Stomach smooth muscle (tissue), 2 donors: ENCODE measurements around the gene SMIM1.

Source experiments
- H3K27ac ChIP-seq: one replicate; pipeline ENCODE4 v1.7.0; 2013; ENCODE audit warnings: mild to moderate bottlenecking, low read length, inconsistent platforms
- H3K27me3 ChIP-seq, 2 donors: one replicate each; pipeline ENCODE4 v1.7.0; 2013; ENCODE audit warnings: low read length in 2 of 2; ENCODE audit not compliant: insufficient read depth in 2 of 2, control insufficient read depth in 1 of 2
- H3K36me3 ChIP-seq, 2 donors: one replicate each; pipeline ENCODE4 v1.7.0; 2013; ENCODE audit warnings: low read length in 2 of 2; ENCODE audit not compliant: control insufficient read depth in 2 of 2, insufficient read depth in 2 of 2
- H3K4me1 ChIP-seq: one replicate; pipeline ENCODE4 v1.7.0; 2013; ENCODE audit warnings: low read length; ENCODE audit not compliant: control insufficient read depth, insufficient read depth
- H3K4me3 ChIP-seq, 2 donors: one replicate each; pipeline ENCODE4 v1.7.0; 2013; ENCODE audit warnings: low read length in 2 of 2
- H3K9ac ChIP-seq, 2 donors: one replicate each; pipeline ENCODE4 v1.7.0; 2013; ENCODE audit warnings: low read length in 2 of 2, mild to moderate bottlenecking in 1 of 2
- H3K9me3 ChIP-seq, 2 donors: one replicate each; pipeline ENCODE4 v1.7.0; 2013; ENCODE audit warnings: low read length in 2 of 2; ENCODE audit not compliant: control insufficient read depth in 2 of 2
- donor health status: healthy.
- donor health status: Pancreatic carcinoma.

SMIM1 gene

GRCh38 chr1:3731583-3732433, 40.7 kb upstream of the SMIM1 start:
- Histone ChIP-seq H3K27ac (no peak overlapping the region), H3K27me3 (peaks cover 26 to 27% of the 10 kb centered on the region in 2 donors), H3K4me1 (peaks cover 10% of the 10 kb centered on the region), H3K36me3 (no peaks in the 10 kb centered on the region), H3K9ac (no peak overlapping the region), H3K4me3 (no peak overlapping the region), H3K9me3 (no peaks in the 10 kb centered on the region)

GRCh38 chr1:3732434-3733093, 40.0 kb upstream of the SMIM1 start:
- H3K9me3 ChIP-seq = no peaks in the 10 kb centered on the region
- H3K27me3 ChIP-seq = peaks cover 25 to 27% of the 10 kb centered on the region in 2 donors
- H3K9ac ChIP-seq = no peak overlapping the region
- peaks cover 10% of the 10 kb centered on the region for H3K4me1 ChIP-seq
- H3K4me3 ChIP-seq = no peak overlapping the region
- H3K36me3 ChIP-seq = peaks cover 0 to 2% of the 10 kb centered on the region in 2 donors
- no peak overlapping the region for H3K27ac ChIP-seq

- Histone ChIP-seq H3K9ac (no peak overlapping the region), H3K9me3 (no peaks in the 10 kb centered on the region), H3K4me3 (no peak overlapping the region), H3K27ac (no peak overlapping the region), H3K36me3 (peaks cover 0 to 8% of the 10 kb centered on the region in 2 donors), H3K4me1 (peaks cover 10% of the 10 kb centered on the region), H3K27me3 (peaks cover 25 to 27% of the 10 kb centered on the region in 2 donors)
Observed at GRCh38 chr1:3733094-3733882, 39.3 kb upstream of the SMIM1 start.

- no peak overlapping the region for H3K4me3 ChIP-seq
- H3K27me3 ChIP-seq = peaks cover 22 to 27% of the 10 kb centered on the region in 2 donors
- H3K36me3 ChIP-seq = peaks cover 7 to 14% of the 10 kb centered on the region in 2 donors
- no peak overlapping the region for H3K9ac ChIP-seq
- peaks cover 10% of the 10 kb centered on the region for H3K4me1 ChIP-seq
- no peak overlapping the region for H3K27ac ChIP-seq
- H3K9me3 ChIP-seq = no peaks in the 10 kb centered on the region
Observed at GRCh38 chr1:3733883-3734589, 38.5 kb upstream of the SMIM1 start.

GRCh38 chr1:3734602-3735001, 37.9 kb upstream of the SMIM1 start:
- Histone ChIP-seq H3K27me3 (peaks cover 20 to 27% of the 10 kb centered on the region in 2 donors), H3K9ac (no peak overlapping the region), H3K9me3 (no peaks in the 10 kb centered on the region), H3K4me3 (no peak overlapping the region), H3K36me3 (peaks cover 8 to 16% of the 10 kb centered on the region in 2 donors), H3K4me1 (peaks cover 10% of the 10 kb centered on the region), H3K27ac (no peak overlapping the region)

GRCh38 chr1:3735027-3735681, 37.4 kb upstream of the SMIM1 start:
- no peak overlapping the region for H3K4me3 ChIP-seq
- no peaks in the 10 kb centered on the region for H3K9me3 ChIP-seq
- peaks cover 10% of the 10 kb centered on the region for H3K4me1 ChIP-seq
- no peak overlapping the region for H3K9ac ChIP-seq
- no peak overlapping the region for H3K27ac ChIP-seq
- H3K27me3 ChIP-seq = peaks cover 18 to 24% of the 10 kb centered on the region in 2 donors
- peaks cover 12 to 20% of the 10 kb centered on the region in 2 donors for H3K36me3 ChIP-seq

GRCh38 chr1:3735688-3736087, 36.9 kb upstream of the SMIM1 start:
- H3K36me3 ChIP-seq = peaks cover 12 to 20% of the 10 kb centered on the region in 2 donors

GRCh38 chr1:3736131-3736561, 36.4 kb upstream of the SMIM1 start:
- H3K9ac ChIP-seq = no peak overlapping the region
- H3K4me1 ChIP-seq = peaks cover 10% of the 10 kb centered on the region
- H3K36me3 ChIP-seq = peaks cover 12 to 20% of the 10 kb centered on the region in 2 donors
- H3K9me3 ChIP-seq = no peaks in the 10 kb centered on the region
- no peak overlapping the region for H3K4me3 ChIP-seq
- H3K27ac ChIP-seq = no peak overlapping the region
- H3K27me3 ChIP-seq = peaks cover 13 to 19% of the 10 kb centered on the region in 2 donors

More at GRCh38 chr1:3735688-3736087, 36.9 kb upstream of the SMIM1 start:
- Histone ChIP-seq H3K4me1 (peaks cover 10% of the 10 kb centered on the region), H3K9ac (no peak overlapping the region), H3K27me3 (peaks cover 16 to 21% of the 10 kb centered on the region in 2 donors), H3K27ac (no peak overlapping the region), H3K9me3 (no peaks in the 10 kb centered on the region), H3K4me3 (no peak overlapping the region)

GRCh38 chr1:3736708-3737107, 35.8 kb upstream of the SMIM1 start:
- no peak overlapping the region for H3K27ac ChIP-seq
- H3K4me3 ChIP-seq = no peak overlapping the region
- no peak overlapping the region for H3K9ac ChIP-seq
- H3K4me1 ChIP-seq = peaks cover 10% of the 10 kb centered on the region
- H3K9me3 ChIP-seq = no peaks in the 10 kb centered on the region
- peaks cover 12 to 24% of the 10 kb centered on the region in 2 donors for H3K36me3 ChIP-seq
- peaks cover 11 to 16% of the 10 kb centered on the region in 2 donors for H3K27me3 ChIP-seq
